ENCODE data around the gene SLC9B1. TPM values are rescaled to one million over a fixed set of nuclear protein-coding genes. Genes with fewer than 3 reads are reported as not detected.
A peak's percentile ranks its signal among the peaks of the same experiment; 100 is the strongest.

The SLC9B1 gene
- total and polyA plus RNA-seq, 3 donors from 2014 or later: 23.4 to 108 (median 27.2) TPM

- H3K4me3 ChIP-seq: no peak overlapping the region
- WGBS, 2 donors: 89% methylated on average over 3 of the region's 3 CpGs
- H3K27me3 ChIP-seq: no peaks in the 10 kb centered on the region
- intact Hi-C loops (cut with DNase I; ENCODE audit: low total_unique reads): no loop called here
- H3K36me3 ChIP-seq (ENCODE audit: low read depth, missing control alignments): no peaks in the 10 kb centered on the region
- no peak overlapping the region for H3K27ac ChIP-seq
- DNase-seq: no peak
- no peaks in the 10 kb centered on the region for H3K9me3 ChIP-seq
- H3K4me1 ChIP-seq: no peaks in the 10 kb centered on the region
- no peak for TF ChIP-seq POLR2A (IDR thresholded peaks at IDR 0.05)
- no peak for TF ChIP-seq CTCF (IDR thresholded peaks at IDR 0.05)
Observed at GRCh38 chr4:103052779-103053178, 33.3 kb upstream of the SLC9B1 start.

- WGBS, 2 donors: 96 to 100% methylated on average over 3 of the region's 3 CpGs
Observed at GRCh38 chr4:103052145-103052544, 32.6 kb upstream of the SLC9B1 start.

GRCh38 chr4:103050736-103051436 is 31.4 kb upstream of the SLC9B1 start:
- Histone ChIP-seq H3K27ac (no peak overlapping the region), H3K4me3 (no peak overlapping the region), H3K27me3 (no peaks in the 10 kb centered on the region), H3K9me3 (no peaks in the 10 kb centered on the region), H3K4me1 (no peaks in the 10 kb centered on the region), H3K36me3 (ENCODE audit: low read depth, missing control alignments) (no peaks in the 10 kb centered on the region)
- TF ChIP-seq POLR2A (IDR thresholded peaks at IDR 0.05) (no peak), CTCF (IDR thresholded peaks at IDR 0.05) (no peak)
- WGBS, 2 donors: 43 to 64% methylated on average over 2 of the region's 2 CpGs
- intact Hi-C loops (cut with DNase I; ENCODE audit: low total_unique reads): no loop called here
- DNase-seq: no peak

More at GRCh38 chr4:103052145-103052544, 32.6 kb upstream of the SLC9B1 start:
- H3K4me3 ChIP-seq: no peak overlapping the region
- H3K9me3 ChIP-seq: no peaks in the 10 kb centered on the region
- H3K27me3 ChIP-seq: no peaks in the 10 kb centered on the region
- no peak for TF ChIP-seq CTCF (IDR thresholded peaks at IDR 0.05)
- no peak for TF ChIP-seq POLR2A (IDR thresholded peaks at IDR 0.05)
- DNase-seq: no peak
- intact Hi-C loops (cut with DNase I; ENCODE audit: low total_unique reads): no loop called here
- H3K4me1 ChIP-seq: no peaks in the 10 kb centered on the region
- no peaks in the 10 kb centered on the region for H3K36me3 ChIP-seq (ENCODE audit: low read depth, missing control alignments)
- H3K27ac ChIP-seq: no peak overlapping the region

GRCh38 chr4:103046416-103047290 is 27.1 kb upstream of the SLC9B1 start:
- H3K4me1 ChIP-seq: no peaks in the 10 kb centered on the region
- WGBS, 2 donors: 54 to 56% methylated on average over 5 of the region's 5 CpGs
- peak in 2 of 3 experiments; percentile 41 to 59 for TF ChIP-seq CTCF (IDR thresholded peaks at IDR 0.05)
- TF ChIP-seq POLR2A (IDR thresholded peaks at IDR 0.05): no peak
- H3K27ac ChIP-seq: no peak overlapping the region
- peak; percentile 26 for DNase-seq
- H3K27me3 ChIP-seq: no peaks in the 10 kb centered on the region
- no peaks in the 10 kb centered on the region for H3K36me3 ChIP-seq (ENCODE audit: low read depth, missing control alignments)
- H3K4me3 ChIP-seq: no peak overlapping the region
- intact Hi-C loops (cut with DNase I; ENCODE audit: low total_unique reads): no loop called here
- H3K9me3 ChIP-seq: no peaks in the 10 kb centered on the region

All from testis (tissue), 3 donors.